K562 (cell line): ENCODE measurements around the gene BCL2L13. TPM values are rescaled to one million over a fixed set of nuclear protein-coding genes. Genes with fewer than 3 reads are reported as not detected.
A peak's percentile ranks its signal among the peaks of the same experiment; 100 is the strongest.

Experiments
- CXXC5 ChIP-seq: fragments of 250-450 bp; sonication (Bioruptor Pico); IDR thresholded peaks from 2 replicates; pipeline ENCODE4 v1.8.0; 2022; ENCODE audit warnings: inconsistent platforms, mild to moderate bottlenecking, moderate library complexity
- KAT2B ChIP-seq: IDR thresholded peaks from one replicate; pipeline ENCODE4 v1.6.1; 2012; ENCODE audit warnings: low read depth, mild to moderate bottlenecking, control low read depth, inconsistent platforms, low read length, moderate library complexity
- NR4A1 ChIP-seq, 2 experiments: fragments of 250-450 bp in 1 of 2; fragments of 450-650 bp in 1 of 2; sonication (Bioruptor Pico) in 1 of 2; IDR thresholded peaks; 2 replicates each; pipeline versions ENCODE4 v1.4.0 to v1.6.1; 2016 to 2020; ENCODE audit warnings: mild to moderate bottlenecking in 2 of 2, missing compliant biosample characterization in 1 of 2, missing genetic modification characterization in 1 of 2, moderate library complexity in 1 of 2
- SAFB2 ChIP-seq: fragments of 200-400 bp; formaldehyde crosslinking; IDR thresholded peaks from 2 replicates; pipeline ENCODE4 v1.6.1; 2018; ENCODE audit warnings: borderline replicate concordance, low read length, low read depth, moderate library complexity; ENCODE audit not compliant: severe bottlenecking
- SETDB1 ChIP-seq: IDR thresholded peaks from one replicate; pipeline ENCODE4 v1.6.1; 2012; ENCODE audit warnings: low read length, control low read depth, inconsistent platforms
- YY1 ChIP-seq, 3 experiments: IDR thresholded peaks; 2 replicates each; pipeline ENCODE4 v1.6.1; 2011; ENCODE audit warnings: low read length in 2 of 3, mild to moderate bottlenecking in 2 of 3, moderate library complexity in 2 of 3, borderline replicate concordance in 1 of 3, control low read depth in 1 of 3, low read depth in 1 of 3; ENCODE audit not compliant: insufficient read depth in 3 of 3, insufficient replicate concordance in 2 of 3, control insufficient read depth in 1 of 3, insufficient read length in 1 of 3; ENCODE audit errors: extremely low read depth in 1 of 3
- ZBTB40 ChIP-seq, 2 experiments: fragments of 450-650 bp in 1 of 2; sonication (generic) in 1 of 2; formaldehyde crosslinking in 1 of 2; IDR thresholded peaks; 2 replicates each; pipeline versions ENCODE4 v1.7.1 to v1.9.0; 2016 to 2022; ENCODE audit warnings: inconsistent platforms in 1 of 2, mild to moderate bottlenecking in 1 of 2, missing genetic modification reagents in 1 of 2
- ZKSCAN1 ChIP-seq: fragments of 150-350 bp; IDR thresholded peaks from 2 replicates; pipeline ENCODE4 v1.6.1; 2016; ENCODE audit warnings: low read depth, low read length
- ZNF253 ChIP-seq: fragments of 250-450 bp; sonication (Bioruptor Pico); conservative IDR thresholded peaks from 2 replicates; pipeline ENCODE4 v1.6.1; 2021; ENCODE audit warnings: mild to moderate bottlenecking
- ZNF445 ChIP-seq: fragments of 250-450 bp; sonication (Bioruptor Pico); IDR thresholded peaks from 2 replicates; pipeline ENCODE4 v1.4.0; 2020; ENCODE audit warnings: low read depth, mild to moderate bottlenecking, moderate library complexity
- ZNF592 ChIP-seq: fragments of 450-650 bp; IDR thresholded peaks from 2 replicates; pipeline ENCODE4 v1.6.1; 2017; ENCODE audit warnings: antibody characterized with exemption, mild to moderate bottlenecking
- ZNF77 ChIP-seq: fragments of 250-450 bp; sonication (Bioruptor Pico); IDR thresholded peaks from 2 replicates; pipeline ENCODE4 v1.5.0; 2020
- polyA plus RNA-seq, 8 experiments: library from polyadenylated mRNA; depleted of rRNA in 4 of 8; stranded (reverse) in 5 of 8; unstranded in 3 of 8; fragments of >200 nt; fragmentation: Nextera tagmentation in 2 of 8; fragmentation: Illumina TruSeq in 1 of 8; extraction: Ambion mirVana in 2 of 8; extraction: Trizol in 1 of 8; gene quantifications; 2 replicates each; pipeline versions ENCODE4 v1.2.1 to v1.2.3, GENCODE V29; 2011 to 2014; ENCODE audit warnings: inconsistent platforms in 1 of 8, missing spikeins in 1 of 8
- total RNA-seq, 7 experiments: library from RNA; depleted of rRNA in 6 of 7; stranded (reverse); fragments of >200 nt in 6 of 7; fragmentation: Illumina TruSeq in 2 of 7; extraction: Trizol in 2 of 7; gene quantifications; 2 replicates each; pipeline versions ENCODE4 v1.2.1 to v1.2.3, GENCODE V29; 2011 to 2021; ENCODE audit warnings: low replicate concordance in 1 of 7

BCL2L13 gene
- total and polyA plus RNA-seq, 9 of the 15 experiments (the other 6 are each of a cell fraction or from before 2014, with no cell fraction given), result 41.5 to 63.4 (median 56.5) TPM

GRCh38 chr22:17638432-17639246 lies at the start of gene BCL2L13 (continued):
- TF ChIP-seq ZBTB40 (IDR thresholded peaks at IDR 0.05) (peak; percentile 90), ZBTB40 (CRISPR knock-in tag; IDR thresholded peaks at IDR 0.05) (no peak), SETDB1 (no peak), ZNF445 (CRISPR knock-in tag) (no peak), KAT2B (no peak), CXXC5 (peak; percentile 88), ZNF253 (0 out of 2 replicates have a peak, but pooled peaks have one; percentile 41), ZNF77 (CRISPR knock-in tag) (no peak), SAFB2 (no peak), YY1 (IDR thresholded peaks at IDR 0.05; ENCODE audit: borderline replicate concordance in 1 of 3, control insufficient read depth in 1 of 3, extremely low read depth in 1 of 3, insufficient read depth in 3 of 3, insufficient read length in 1 of 3, insufficient replicate concordance in 2 of 3, low read depth in 1 of 3, low read length in 2 of 3) (peak; percentile 92 to 99 (median 97)), NR4A1 (CRISPR knock-in tag; IDR thresholded peaks at IDR 0.05) (no peak), NR4A1 (tag; IDR thresholded peaks at IDR 0.05) (0 out of 2 replicates have a peak, but pooled peaks have one; percentile 56), ZNF592 (peak; percentile 65), ZKSCAN1 (no peak; the same call in 1 of the 2 replicates)
